GM19351 (cell line): ENCODE data around the gene ZNF451.
"Not testable (repeated sequence)": the region's sequence is repeated elsewhere in the genome, so short reads cannot be mapped to it uniquely, and the experiment has no call there.

Experiments used
- ATAC-seq: cut with Tn5 transposase; IDR thresholded peaks from one replicate; pipeline ENCODE4 v1.9.1; 2021; ENCODE audit warnings: mild to moderate bottlenecking, moderate library complexity; ENCODE audit not compliant: unreplicated experiment

Gene ZNF451

DNA sequence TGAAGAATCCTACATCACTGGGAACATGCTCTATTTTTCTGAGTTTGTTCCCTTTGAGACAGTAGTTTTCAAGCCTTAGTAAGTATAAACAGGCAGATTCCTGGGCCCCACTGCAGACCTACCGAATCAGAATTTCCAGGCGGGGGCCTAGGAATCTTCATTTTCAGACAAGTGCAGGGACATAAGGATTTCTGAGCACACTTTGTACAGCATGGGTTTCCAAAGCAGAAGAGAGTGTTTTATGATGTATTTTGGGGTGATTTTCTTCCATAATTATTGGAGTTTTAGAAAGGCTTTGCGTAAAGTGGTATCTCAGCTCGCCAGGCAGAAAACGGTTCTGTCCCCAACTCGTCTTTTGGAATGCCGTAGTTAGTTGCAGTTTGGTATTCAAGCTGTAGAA is 1.4 kb downstream of the ZNF451 start:
- not testable (repeated sequence) for ATAC-seq

DNA sequence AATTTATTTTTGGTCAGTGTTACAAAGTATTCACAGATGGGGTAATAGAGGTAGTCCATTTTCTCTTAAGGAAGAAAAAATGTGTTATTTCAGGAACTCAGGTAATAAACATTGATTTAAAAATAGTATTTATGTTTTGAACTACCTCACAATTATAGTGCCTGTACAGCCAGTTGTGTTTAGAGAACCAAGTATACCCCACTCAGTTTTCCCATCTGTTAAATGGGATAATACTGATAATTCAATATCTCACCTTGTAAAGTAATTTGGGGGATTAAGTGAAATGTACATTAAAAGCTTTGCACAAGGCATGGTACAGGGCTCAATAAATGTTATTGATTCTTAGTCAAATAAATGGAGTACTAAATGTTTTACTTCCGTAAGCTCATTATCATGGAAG is 4.7 kb downstream of the ZNF451 start:
- no peak for ATAC-seq

DNA sequence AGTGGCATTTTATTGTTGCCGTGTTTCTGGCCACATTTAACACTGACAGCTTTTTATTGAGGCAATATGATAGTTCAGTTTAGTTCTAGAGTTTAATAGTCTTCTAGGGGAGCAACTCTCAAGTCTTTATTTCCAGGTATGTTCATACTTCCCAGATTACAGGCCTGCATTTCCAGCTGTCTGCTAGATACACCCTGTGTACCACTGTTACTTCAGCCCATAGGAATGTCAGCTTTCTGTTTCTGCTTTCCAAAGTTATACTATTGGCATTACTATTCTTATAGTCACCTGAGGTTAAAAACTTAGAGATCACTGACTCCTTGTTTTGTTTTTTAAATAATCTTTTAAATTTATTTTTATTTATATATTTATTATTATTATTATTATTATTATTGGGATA is 7.6 kb downstream of the ZNF451 start:
- ATAC-seq: no peak

DNA sequence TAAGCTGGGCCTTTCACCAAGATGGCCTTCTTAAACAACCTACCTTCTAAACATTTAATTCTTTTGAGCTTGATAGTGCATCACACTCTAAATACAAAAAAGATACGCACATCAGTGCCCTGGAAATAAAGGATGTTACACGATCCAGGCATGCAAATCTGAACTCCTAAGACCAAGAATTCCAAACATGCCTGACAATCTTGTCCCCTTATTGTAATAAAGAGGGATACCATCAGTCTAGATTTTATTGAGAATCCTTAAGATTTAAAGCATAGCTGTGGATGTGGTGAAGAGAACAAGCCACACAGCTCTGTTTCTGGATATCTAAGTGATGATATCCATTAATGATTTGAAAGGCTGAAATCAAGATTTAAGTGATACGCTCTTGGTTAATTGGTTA is 13.0 kb downstream of the ZNF451 start:
- no peak for ATAC-seq

DNA sequence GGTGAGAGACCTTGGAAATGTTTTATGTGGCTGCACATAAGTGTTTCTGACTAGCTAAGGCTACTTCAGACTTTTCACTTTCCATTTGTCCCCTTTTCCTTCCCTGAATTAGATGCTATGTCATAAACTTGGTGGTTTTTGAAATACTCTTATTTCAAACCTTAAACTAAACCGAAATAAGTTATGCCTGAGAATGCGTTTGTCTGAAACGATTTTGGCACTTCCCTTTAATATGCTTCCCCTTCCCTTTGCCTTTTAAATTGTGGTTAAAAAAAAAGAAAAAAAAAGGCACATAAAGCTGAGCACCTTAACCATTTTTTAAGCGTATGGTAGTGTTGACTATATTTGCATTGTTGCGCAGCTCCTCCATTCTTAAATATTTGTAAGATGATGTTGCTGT is 14.3 kb downstream of the ZNF451 start:
- ATAC-seq: no peak

DNA sequence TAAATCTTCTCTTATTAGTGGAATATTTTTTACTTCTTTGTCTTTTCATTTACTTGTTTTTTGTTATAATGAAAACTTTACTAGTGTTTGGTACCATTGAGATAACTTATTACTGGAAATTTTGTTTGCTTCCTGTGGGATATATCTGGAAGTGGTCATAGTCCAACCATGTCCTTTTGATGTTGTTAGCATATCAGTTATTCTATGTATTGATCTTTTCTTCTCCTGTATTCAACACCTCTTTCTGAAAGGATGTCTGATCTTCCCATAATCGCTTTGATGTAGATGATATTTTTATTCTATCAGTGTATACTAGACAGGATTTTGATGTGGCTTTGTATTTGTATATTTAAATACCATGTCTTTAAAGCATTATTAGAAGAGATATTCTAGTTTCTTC is 17.0 kb downstream of the ZNF451 start:
- ATAC-seq: no peak

DNA sequence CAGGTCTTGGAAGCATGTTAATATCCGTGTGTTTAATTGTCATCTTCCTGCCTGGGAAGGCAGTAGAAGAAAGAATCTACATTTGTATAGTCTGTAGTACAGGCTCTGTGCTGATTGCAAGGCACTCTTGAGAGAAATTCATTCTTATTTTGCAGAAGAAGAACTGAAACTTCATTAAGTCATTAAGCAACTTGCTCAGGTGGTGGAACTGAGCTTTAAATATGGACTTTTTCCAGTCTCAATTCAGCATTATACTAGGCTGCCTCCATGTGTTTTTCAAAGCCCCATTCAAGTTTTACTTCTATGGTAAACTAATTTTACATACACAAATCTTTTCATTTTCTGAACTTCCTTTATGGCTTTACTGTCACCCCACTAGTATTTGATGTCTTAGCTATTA is 18.7 kb downstream of the ZNF451 start:
- ATAC-seq: peak; percentile 94

DNA sequence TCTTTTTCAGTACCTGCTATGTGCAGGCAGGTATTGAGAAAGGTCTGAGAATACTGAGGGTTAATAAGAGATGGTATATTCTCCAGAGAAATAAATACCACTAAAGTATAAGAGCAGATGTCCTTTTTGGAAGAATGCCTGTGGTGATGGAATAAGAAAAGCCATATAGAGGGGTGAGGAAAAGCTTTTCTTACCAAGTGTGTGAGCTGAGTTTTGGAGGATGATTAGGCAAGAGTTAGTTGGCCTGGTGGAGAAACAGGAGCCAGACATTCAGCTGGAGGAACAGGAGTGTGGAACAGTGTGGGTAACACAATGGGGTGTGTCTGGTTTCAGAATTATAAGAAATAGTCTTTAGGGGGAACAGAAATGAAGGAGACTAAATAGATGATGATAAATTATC is 19.9 kb downstream of the ZNF451 start:
- no peak for ATAC-seq

DNA sequence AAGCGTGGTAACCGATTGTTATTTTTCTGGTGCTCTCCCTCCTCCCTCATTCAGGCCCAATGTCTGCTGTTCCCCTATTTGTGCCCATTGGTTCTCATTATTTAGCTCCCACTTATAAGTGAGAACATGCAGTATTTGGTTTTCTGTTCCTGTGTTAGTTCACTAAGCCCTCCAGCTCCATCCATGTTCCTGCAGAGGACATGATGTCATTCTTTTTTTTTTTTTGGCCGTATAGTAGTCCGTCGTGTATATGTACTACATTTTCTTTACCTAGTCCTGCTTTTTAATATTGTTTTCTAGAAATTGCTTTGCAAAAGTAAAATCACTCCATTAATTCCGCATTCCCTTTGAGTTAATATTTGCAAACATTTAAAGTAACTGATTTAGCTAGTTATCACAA is 23.1 kb downstream of the ZNF451 start:
- ATAC-seq: no peak

DNA sequence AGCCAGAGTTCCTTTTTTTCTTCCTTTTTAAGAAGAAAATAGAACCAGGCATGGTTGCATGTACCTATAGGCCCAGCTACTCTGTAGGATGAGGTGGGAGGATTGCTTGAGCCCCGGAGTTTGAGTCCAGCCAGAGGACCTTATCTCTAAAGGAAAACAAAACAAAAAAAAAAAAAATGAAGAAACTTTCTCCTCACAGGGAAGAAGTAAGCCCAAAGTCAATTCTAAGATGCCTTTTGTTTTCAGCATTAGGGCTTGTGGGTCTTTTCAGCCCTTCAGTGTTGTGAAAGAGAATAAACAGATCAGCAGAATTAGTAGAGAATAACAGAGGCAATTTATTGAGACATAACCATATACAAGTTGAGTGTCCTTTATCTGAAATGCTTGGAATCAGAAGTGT is 26.8 kb downstream of the ZNF451 start:
- ATAC-seq: no peak

DNA sequence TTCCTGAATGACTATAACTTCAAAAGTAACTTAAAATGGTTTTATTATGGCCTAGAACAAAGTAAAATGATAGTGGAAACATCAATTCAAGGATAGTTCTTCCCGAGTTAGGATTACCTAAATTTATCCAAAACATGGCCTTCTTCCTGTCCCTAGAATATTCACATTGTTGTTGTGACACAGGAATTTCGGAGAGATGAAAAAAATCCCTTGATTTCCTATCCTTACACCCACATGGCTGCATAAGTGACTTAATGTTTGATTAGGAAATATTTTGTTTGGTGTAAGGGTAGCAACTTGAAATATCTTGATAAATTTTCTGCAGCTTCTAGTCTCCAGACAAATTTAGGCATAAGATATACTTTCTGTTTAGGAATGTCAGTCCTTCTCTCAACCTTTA is 27.8 kb downstream of the ZNF451 start:
- no peak for ATAC-seq

DNA sequence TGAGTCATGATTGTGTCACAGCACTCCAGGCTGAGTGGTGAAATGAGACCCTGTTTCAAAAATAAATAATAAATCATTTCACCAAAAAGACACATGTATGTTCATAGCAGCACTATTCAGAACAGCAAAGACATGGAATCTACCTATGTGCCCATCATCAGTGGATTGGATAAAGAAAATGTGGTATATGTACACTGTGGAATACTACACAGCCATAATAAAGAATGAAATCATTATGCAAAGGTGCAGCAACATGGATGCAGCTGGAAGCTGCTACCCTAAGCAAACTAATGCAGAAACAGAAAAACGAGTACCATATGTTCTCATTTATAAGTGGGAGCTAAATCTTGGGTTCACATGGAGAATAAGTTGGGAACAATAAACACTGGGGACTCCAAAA is 33.1 kb downstream of the ZNF451 start:
- ATAC-seq: no peak

DNA sequence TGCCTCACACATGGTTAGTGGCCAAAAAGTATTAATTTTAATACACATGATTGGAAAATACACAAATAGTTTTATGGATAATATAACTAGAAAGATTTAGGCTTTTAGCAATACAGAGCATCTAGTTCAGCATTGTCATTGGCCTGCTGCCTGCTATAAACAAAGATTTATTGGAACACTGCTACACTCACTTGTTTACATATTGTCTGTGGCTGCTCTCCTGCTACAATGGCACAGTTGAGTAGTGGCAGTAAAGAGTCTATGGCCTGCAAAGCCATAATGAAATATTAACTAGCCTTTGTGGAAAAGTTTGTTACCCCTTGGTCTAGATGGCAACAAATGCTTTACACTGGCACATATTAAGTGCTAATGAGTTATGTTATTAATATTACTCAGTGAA is 37.8 kb downstream of the ZNF451 start:
- no peak for ATAC-seq

DNA sequence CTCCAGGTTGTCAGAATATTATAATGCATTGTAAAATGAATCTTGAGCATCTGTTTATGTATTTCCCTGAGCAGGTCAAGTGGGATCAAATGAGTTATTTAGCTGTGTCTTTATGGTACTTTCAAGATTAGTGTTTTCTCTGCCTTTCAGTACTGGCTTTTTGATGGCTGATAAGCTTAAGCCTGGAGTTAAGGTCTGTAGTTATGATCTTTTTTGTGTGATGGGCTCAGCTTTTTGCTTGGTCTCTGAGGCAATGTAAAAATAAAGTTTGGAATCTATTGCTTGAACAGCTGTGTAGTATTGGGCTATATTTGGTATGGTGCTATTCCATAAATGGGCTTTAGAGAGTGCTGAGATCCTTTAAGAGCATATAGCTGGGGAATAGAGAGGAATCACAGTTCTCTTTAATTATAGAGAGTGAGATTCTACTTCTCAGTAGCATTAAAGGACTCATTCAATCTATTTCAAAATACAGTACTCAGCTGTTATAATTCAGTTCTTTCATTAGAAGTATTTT is 40.7 kb downstream of the ZNF451 start:
- ATAC-seq: no peak

DNA sequence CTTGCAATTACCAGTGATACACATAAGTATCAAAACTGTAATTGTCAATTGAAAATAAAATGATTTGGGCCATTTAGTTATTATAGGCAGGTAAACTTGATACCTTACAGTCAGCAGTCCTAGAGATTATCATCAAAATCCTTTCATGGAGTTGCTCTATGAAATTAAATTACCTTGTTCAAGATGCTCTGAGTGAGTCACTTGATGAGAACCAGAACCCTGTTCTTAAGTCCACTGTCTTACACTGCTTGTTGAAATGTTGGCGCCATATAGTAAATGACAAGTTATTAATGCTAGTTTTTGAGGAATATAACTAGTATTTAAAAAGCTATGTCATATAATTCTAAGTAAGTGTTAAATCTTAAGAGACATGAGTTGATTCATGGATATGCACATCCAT is 45.0 kb downstream of the ZNF451 start:
- ATAC-seq: no peak

DNA sequence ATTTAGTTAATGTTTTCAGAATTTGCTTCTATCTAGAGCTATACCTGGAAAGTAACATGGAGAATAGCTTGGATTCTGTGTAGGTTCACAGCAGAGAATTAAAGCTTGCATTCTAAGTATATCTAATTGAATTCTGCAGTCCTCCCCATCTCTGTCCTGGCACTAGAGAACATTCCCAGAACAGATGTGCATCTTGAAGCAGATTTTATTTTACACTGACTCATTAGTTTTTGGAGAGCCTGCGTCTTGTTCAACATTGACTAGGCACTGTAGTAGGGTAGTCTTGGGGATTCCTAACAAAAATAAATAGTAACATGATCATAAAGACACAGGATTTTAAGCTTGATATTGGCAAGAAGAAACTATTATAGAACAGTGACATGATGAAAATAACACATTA is 45.9 kb downstream of the ZNF451 start:
- ATAC-seq: no peak

DNA sequence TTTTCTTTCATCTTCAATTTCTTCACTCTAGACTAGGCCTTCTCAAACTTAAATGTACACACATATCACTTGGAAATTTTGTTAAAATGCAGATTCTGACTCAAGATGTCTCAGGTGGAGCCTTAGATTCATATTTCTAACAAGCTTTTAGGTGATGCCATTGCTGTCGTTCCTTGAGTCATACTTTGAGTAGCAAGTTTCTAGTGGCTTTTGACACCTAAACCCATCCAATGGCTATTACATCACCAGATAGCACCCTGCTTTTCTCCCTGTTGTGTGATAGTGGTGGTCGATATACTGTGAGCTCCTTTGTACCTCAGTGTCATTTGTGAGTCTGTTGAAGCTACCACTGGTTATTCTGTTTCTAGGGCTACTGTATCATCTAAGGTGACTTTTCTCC is 47.4 kb downstream of the ZNF451 start:
- no peak for ATAC-seq

DNA sequence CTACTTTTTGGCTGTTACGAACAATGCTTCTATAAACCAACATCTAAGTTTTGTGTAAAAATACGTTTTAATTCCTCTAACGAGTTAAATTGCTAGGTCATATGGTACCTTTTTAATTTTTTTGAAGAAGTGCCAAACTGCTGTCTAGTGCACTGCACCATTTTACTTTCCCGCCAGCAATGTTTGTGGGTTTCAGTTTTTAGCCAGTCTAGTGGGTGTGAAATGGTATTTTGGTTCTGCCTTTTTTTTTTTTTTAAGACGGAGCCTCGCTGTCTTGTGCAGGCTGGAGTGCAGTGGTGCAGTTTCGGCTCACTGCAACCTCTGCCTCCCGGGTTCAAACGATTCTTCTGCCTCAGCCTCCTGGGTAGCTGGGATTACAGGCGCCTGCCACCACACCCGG is 48.0 kb downstream of the ZNF451 start:
- ATAC-seq: no peak

DNA sequence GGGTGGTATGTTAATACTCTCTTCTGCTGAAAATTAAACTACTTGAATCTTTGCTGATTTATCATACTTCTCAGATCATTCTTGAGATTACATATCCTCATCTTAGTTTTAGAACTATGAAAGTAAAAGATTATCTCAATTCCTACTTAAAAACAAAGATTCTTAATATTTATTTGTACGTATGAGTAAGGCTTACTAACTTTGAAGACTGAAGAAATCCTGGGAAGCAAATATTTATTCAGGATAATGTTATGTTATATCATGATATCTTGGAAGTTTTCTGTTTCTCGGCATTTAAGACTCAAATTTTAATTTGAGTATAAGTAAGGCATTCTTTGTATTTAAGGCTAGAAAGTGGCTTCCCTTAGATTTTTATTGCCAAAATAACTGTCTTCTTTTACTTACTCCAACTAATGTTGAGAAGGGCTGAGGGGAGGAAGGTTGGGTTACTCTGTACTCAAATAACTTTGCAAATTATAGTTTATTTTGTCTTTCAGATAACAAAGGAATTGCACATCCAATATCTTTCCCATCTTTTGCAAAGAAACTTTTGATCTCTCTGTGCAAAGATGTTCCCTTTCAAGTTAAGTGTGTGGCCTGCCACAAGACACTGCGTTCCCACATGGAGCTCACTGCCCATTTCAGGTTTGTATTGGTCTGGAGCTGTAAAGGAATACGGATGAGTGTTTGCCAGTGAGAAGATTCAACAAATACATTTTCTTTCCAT is 51.6 kb downstream of the ZNF451 start:
- ATAC-seq: no peak

DNA sequence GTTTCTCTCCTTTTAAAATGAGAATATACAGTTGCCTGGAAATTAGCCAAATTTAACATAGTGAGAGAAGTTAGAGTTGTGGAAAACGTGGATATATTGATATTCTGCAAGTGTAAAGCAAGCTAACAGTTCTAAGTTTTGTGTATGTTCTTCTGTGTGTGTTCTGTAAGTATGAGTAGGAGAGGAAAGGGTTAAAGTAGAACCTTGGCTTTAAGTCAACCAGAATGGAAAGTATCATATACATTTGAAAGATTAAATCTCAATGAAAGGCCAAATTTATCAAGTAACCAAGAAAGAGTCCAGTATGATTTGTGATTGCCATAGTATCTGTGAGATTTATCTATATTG is 52.2 kb downstream of the ZNF451 start:
- no peak for ATAC-seq

DNA sequence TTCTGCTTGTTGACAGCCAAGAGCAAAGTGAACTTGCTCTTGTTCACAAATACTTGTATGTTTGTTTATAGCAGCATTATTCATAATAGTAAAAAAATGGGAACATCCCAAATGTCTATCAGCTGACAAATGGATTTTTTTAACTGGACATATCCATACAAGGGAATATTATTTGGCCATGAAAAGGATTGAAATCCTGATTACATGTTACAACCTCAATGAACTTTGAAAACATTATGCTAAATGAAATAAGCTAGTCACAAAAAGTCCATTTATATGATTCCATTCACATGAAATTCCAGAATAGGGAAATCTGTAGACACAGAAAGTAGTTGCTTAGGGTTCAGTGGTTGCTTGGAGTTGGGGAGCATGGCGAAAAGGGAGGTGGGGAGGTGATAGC is 53.7 kb downstream of the ZNF451 start:
- no peak for ATAC-seq

DNA sequence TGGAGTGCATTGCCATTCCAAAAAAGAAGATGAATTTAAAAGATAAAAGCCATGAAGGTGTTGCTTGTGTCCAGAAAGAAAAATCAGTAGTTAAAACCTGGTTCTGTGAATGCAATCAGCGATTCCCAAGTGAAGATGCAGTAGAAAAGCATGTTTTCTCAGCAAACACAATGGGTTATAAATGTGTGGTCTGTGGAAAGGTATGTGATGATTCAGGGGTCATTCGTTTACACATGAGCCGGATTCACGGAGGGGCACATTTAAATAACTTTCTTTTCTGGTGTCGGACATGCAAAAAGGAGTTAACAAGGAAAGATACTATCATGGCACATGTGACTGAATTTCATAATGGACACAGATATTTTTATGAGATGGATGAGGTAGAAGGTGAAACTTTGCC is 57.4 kb downstream of the ZNF451 start:
- ATAC-seq: no peak
